HG02885 (cell line): Measurements from ENCODE around the gene POU3F3.
A peak's percentile ranks its signal among the peaks of the same experiment; 100 is the strongest.

Experiments used
- ATAC-seq: cut with Tn5 transposase; IDR thresholded peaks from one replicate; pipeline ENCODE4 v1.9.1; 2021; ENCODE audit warnings: mild to moderate bottlenecking; ENCODE audit not compliant: unreplicated experiment, poor library complexity

Gene POU3F3

GRCh38 chr2:104853534-104854497 lies at the start of gene POU3F3:
TSS of gene POU3F3 (plus strand) at chr2:104854115. CDS start at chr2:104855511, 1,396 bp downstream.
- ATAC-seq: peak; percentile 40

- ATAC-seq: no peak
Observed at GRCh38 chr2:104804148-104804890, 49.6 kb upstream of the POU3F3 start.

- ATAC-seq: no peak
Observed at GRCh38 chr2:104812286-104812685, 41.6 kb upstream of the POU3F3 start.

- no peak for ATAC-seq
Observed at GRCh38 chr2:104816143-104816542, 37.8 kb upstream of the POU3F3 start.

- ATAC-seq: no peak
Observed at GRCh38 chr2:104818264-104818663, 35.7 kb upstream of the POU3F3 start.

- ATAC-seq: no peak
Observed at GRCh38 chr2:104820126-104820525, 33.8 kb upstream of the POU3F3 start.

GRCh38 chr2:104825124-104825865 lies 28.6 kb upstream of the POU3F3 start:
- ATAC-seq: no peak

GRCh38 chr2:104826016-104826415 lies 27.9 kb upstream of the POU3F3 start:
- ATAC-seq: no peak

- no peak for ATAC-seq
Observed at GRCh38 chr2:104831742-104832141, 22.2 kb upstream of the POU3F3 start.

GRCh38 chr2:104834431-104835153 lies 19.3 kb upstream of the POU3F3 start:
- no peak for ATAC-seq

- no peak for ATAC-seq
Observed at GRCh38 chr2:104836265-104836664, 17.6 kb upstream of the POU3F3 start.

- ATAC-seq: no peak
Observed at GRCh38 chr2:104836841-104837240, 17.1 kb upstream of the POU3F3 start.

GRCh38 chr2:104840156-104840555 lies 13.8 kb upstream of the POU3F3 start:
- no peak for ATAC-seq

- ATAC-seq: no peak
Observed at GRCh38 chr2:104840893-104841585, 12.9 kb upstream of the POU3F3 start.

GRCh38 chr2:104841744-104842143 lies 12.2 kb upstream of the POU3F3 start:
- no peak for ATAC-seq

- no peak for ATAC-seq
Observed at GRCh38 chr2:104844807-104845551, 8.9 kb upstream of the POU3F3 start.

GRCh38 chr2:104845552-104845931 lies 8.4 kb upstream of the POU3F3 start:
- no peak for ATAC-seq

GRCh38 chr2:104845946-104846785 lies 7.7 kb upstream of the POU3F3 start:
- no peak for ATAC-seq
